MM.1S (cell line): ENCODE data around the gene NRN1L.

Experiments
- EZH2 ChIP-seq: fragments of 300-600 bp; sonication (generic); optimal IDR thresholded peaks from 2 replicates; pipeline ENCODE3; 2017; ENCODE audit warnings: low read depth, mild to moderate bottlenecking, antibody characterized with exemption, low read length, mixed read lengths
- TF ChIP-seq, protein P1 (sequence below): fragments of 300-600 bp; sonication (generic); IDR thresholded peaks from 2 replicates; pipeline ENCODE4 v1.5.1; 2016; ENCODE audit warnings: antibody characterized with exemption, low read length, mixed read lengths

- TF ChIP-seq, protein P1, sequence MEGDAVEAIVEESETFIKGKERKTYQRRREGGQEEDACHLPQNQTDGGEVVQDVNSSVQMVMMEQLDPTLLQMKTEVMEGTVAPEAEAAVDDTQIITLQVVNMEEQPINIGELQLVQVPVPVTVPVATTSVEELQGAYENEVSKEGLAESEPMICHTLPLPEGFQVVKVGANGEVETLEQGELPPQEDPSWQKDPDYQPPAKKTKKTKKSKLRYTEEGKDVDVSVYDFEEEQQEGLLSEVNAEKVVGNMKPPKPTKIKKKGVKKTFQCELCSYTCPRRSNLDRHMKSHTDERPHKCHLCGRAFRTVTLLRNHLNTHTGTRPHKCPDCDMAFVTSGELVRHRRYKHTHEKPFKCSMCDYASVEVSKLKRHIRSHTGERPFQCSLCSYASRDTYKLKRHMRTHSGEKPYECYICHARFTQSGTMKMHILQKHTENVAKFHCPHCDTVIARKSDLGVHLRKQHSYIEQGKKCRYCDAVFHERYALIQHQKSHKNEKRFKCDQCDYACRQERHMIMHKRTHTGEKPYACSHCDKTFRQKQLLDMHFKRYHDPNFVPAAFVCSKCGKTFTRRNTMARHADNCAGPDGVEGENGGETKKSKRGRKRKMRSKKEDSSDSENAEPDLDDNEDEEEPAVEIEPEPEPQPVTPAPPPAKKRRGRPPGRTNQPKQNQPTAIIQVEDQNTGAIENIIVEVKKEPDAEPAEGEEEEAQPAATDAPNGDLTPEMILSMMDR = no peak
- TF ChIP-seq EZH2 = no peak
These were observed 26.2 kb upstream of the NRN1L start for GRCh38 chr16:67858500-67858899.
